Loucy (cell line): ENCODE measurements around the gene ZFP91.

ENCODE experiments used
- H2AFZ ChIP-seq: fragments of 200-600 bp; sonication (generic); 2 replicates; pipeline ENCODE4 v1.6.0; 2016; ENCODE audit warnings: antibody characterized with exemption, mild to moderate bottlenecking, low read length, moderate library complexity
- H3F3A ChIP-seq: fragments of 200-600 bp; 2 replicates; pipeline ENCODE4 v1.6.0; 2016; ENCODE audit warnings: antibody characterized with exemption, low read depth, mild to moderate bottlenecking
- H3K27me3 ChIP-seq: fragments of 200-600 bp; sonication (generic); 2 replicates; pipeline ENCODE4 v1.6.1; 2014; ENCODE audit warnings: low read length, mild to moderate bottlenecking; ENCODE audit not compliant: insufficient read depth, poor library complexity, severe bottlenecking
- H3K36me3 ChIP-seq: fragments of 200-600 bp; sonication (generic); 2 replicates; pipeline ENCODE4 v1.6.1; 2016; ENCODE audit warnings: low read length; ENCODE audit not compliant: insufficient read depth
- H3K4me1 ChIP-seq: fragments of 200-600 bp; sonication (generic); 2 replicates; pipeline ENCODE4 v1.5.1; 2014; ENCODE audit warnings: low read length, mild to moderate bottlenecking; ENCODE audit not compliant: insufficient read depth, poor library complexity, severe bottlenecking
- H3K4me2 ChIP-seq: fragments of 200-600 bp; sonication (generic); 2 replicates; pipeline ENCODE4 v1.6.0; 2014; ENCODE audit warnings: antibody characterized with exemption, low read length, low read depth, mild to moderate bottlenecking; ENCODE audit not compliant: poor library complexity, severe bottlenecking
- H3K4me3 ChIP-seq: fragments of 200-600 bp; sonication (generic); 2 replicates; pipeline ENCODE4 v1.5.1; 2014; ENCODE audit warnings: low read length, mild to moderate bottlenecking, mixed read lengths; ENCODE audit not compliant: poor library complexity, severe bottlenecking
- H3K79me2 ChIP-seq: fragments of 200-600 bp; sonication (generic); 2 replicates; pipeline ENCODE4 v1.6.1; 2014; ENCODE audit warnings: low read length; ENCODE audit not compliant: insufficient read depth
- H3K9ac ChIP-seq: fragments of 200-600 bp; sonication (generic); 2 replicates; pipeline ENCODE4 v1.6.0; 2014; ENCODE audit warnings: mild to moderate bottlenecking, low read depth, low read length, moderate library complexity; ENCODE audit not compliant: poor library complexity, severe bottlenecking
- H3K9me2 ChIP-seq: fragments of 200-600 bp; sonication (generic); replicated peaks from 2 replicates; pipeline ENCODE4 v1.6.1; 2016; ENCODE audit warnings: low read depth, low read length, mixed read lengths
- H3K9me3 ChIP-seq: fragments of 200-600 bp; sonication (generic); 2 replicates; pipeline ENCODE4 v1.6.1; 2014; ENCODE audit warnings: mild to moderate bottlenecking, antibody characterized with exemption, low read length, low read depth; ENCODE audit not compliant: insufficient read depth
- H4K20me1 ChIP-seq: fragments of 200-600 bp; sonication (generic); 2 replicates; pipeline ENCODE4 v1.6.0; 2014; ENCODE audit warnings: antibody characterized with exemption, low read length, mild to moderate bottlenecking; ENCODE audit not compliant: insufficient read depth, poor library complexity, severe bottlenecking
- CTCF ChIP-seq: fragments of 200-600 bp; sonication (generic); conservative IDR thresholded peaks from 2 replicates; pipeline ENCODE4 v1.5.1; 2014; ENCODE audit warnings: mild to moderate bottlenecking, antibody characterized with exemption, low read length
- EZH2phosphoT487 ChIP-seq: fragments of 200-600 bp; IDR thresholded peaks from 2 replicates; pipeline ENCODE4 v1.6.1; 2018; ENCODE audit warnings: antibody characterized with exemption, mild to moderate bottlenecking, moderate library complexity, borderline replicate concordance

Gene ZFP91

DNA sequence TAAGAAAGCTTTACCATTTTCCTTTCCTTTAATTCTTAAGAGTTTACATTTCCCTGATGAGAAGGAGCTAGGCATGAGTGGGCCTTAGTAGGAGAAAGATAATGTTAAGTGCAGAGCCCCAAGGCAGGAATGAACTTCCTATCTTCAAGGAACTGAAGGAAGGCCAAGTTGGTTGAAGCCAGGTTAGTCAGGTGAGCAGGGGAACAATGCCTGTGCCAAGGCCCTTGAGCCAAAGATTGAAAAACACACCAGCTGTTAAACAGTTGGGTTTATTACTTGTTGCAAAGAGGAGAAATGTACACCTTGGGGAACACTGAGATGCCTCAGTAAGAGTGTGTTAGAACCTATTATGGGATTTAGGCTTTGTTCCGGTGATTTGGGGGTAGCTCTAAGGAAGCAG is 53.6 kb downstream of the ZFP91 start:
- Histone ChIP-seq H3K9ac (no peak overlapping the region), H3K36me3 (no peaks in the 10 kb centered on the region), H3K4me1 (no peaks in the 10 kb centered on the region), H2AFZ (no peak overlapping the region), H3F3A (no peaks in the 10 kb centered on the region), H3K79me2 (no peaks in the 10 kb centered on the region), H3K27me3 (no peaks in the 10 kb centered on the region), H3K4me2 (no peak overlapping the region), H3K4me3 (no peak overlapping the region), H3K9me3 (no peaks in the 10 kb centered on the region), H4K20me1 (no peaks in the 10 kb centered on the region), H3K9me2 (no peaks in the 10 kb centered on the region)
- TF ChIP-seq CTCF (no peak), EZH2phosphoT487 (no peak)

DNA sequence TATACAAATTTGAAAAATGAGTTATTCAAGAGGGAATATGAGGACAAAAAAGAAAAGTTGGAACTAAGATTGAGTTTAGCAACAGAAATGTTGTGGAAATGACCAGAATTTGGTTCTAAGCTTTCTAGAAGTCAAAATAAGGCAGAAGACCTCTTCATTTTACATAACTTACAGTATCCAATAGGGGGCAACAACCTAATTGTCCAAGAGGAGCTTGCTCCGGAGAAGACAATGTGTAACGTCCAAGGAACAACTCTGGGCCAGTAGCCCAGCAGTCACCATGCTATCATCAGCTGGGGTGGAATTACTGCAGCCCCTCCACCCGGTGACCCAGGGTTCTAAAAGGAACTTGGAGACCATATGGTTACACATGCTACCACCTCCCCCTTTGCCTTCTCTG is 57.7 kb downstream of the ZFP91 start:
- no peak overlapping the region for H3K4me2 ChIP-seq
- no peak overlapping the region for H3K9ac ChIP-seq

GRCh38 chr11:58637371-58637770 is 58.5 kb downstream of the ZFP91 start:
- Histone ChIP-seq H3K4me1 (peaks cover 14% of the 10 kb centered on the region), H2AFZ (no peak overlapping the region), H3K4me3 (no peak overlapping the region), H3K9me2 (no peaks in the 10 kb centered on the region), H3K27me3 (no peaks in the 10 kb centered on the region), H3K9ac (no peak overlapping the region), H3F3A (no peaks in the 10 kb centered on the region), H4K20me1 (no peaks in the 10 kb centered on the region), H3K4me2 (no peak overlapping the region), H3K9me3 (no peaks in the 10 kb centered on the region), H3K36me3 (no peaks in the 10 kb centered on the region), H3K79me2 (no peaks in the 10 kb centered on the region)
- TF ChIP-seq EZH2phosphoT487 (no peak), CTCF (no peak)

More for the DNA sequence above, 57.7 kb downstream of the ZFP91 start:
- TF ChIP-seq CTCF (no peak), EZH2phosphoT487 (no peak)
- Histone ChIP-seq H3K79me2 (no peaks in the 10 kb centered on the region), H3K9me3 (no peaks in the 10 kb centered on the region), H3K4me1 (peaks cover 14% of the 10 kb centered on the region), H3F3A (no peaks in the 10 kb centered on the region), H4K20me1 (no peaks in the 10 kb centered on the region), H2AFZ (no peak overlapping the region), H3K4me3 (no peak overlapping the region), H3K36me3 (no peaks in the 10 kb centered on the region), H3K27me3 (no peaks in the 10 kb centered on the region), H3K9me2 (no peaks in the 10 kb centered on the region)
